ENCODE measurements around the gene SNX9. TPM values are rescaled to one million over a fixed set of nuclear protein-coding genes. Genes with fewer than 3 reads are reported as not detected.
"Not testable (repeated sequence)": the region's sequence is repeated elsewhere in the genome, so short reads cannot be mapped to it uniquely, and the experiment has no call there.

SNX9 gene
- total RNA-seq, 1 donor from 2014 or later, result 6.6 TPM

DNA sequence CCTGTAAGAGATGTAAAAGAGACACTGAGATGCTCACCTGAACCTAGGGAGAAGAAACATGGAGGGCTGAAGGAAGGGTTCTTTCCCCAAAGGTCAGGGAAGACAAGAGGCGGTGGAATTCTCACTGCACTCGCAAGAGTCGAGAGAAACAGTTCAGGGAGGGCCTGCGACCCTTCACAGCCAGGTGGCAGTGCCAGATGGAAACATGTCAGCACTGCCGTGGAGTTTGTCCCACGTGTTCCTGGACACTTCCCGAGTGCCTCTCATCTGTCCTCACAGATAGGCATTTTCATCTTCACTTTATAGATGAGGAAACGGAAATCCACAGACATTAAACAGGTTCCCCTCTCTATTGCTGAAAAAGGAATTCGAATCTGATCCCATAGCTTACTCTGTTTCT, 88.2 kb downstream of the SNX9 start:
- intact Hi-C loops (cut with micrococcal nuclease), result no loop called here

DNA sequence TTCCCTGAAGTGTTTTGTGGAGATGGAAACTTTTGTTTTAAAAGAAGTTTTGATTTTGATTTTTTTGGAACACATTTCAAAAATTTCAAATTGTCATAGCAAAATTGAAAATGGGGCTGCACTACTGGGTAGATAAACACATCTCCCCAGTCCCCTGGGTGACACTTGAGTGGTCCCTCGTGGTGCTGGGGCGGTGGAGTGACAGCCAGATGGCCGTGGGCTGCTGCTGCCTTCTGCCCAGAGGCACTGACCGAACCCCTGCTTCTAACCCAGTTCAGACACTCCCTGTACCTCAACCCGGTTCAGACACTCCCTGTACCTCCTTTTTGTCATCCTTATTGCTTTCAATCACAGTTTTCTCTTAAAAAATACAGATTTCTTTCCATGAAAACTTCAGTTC, 88.7 kb downstream of the SNX9 start:
- intact Hi-C loops (cut with micrococcal nuclease), result no loop called here

- intact Hi-C loops (cut with micrococcal nuclease), result no loop called here
These were observed 89.3 kb downstream of the SNX9 start for GRCh38 chr6:157912326-157912725.

DNA sequence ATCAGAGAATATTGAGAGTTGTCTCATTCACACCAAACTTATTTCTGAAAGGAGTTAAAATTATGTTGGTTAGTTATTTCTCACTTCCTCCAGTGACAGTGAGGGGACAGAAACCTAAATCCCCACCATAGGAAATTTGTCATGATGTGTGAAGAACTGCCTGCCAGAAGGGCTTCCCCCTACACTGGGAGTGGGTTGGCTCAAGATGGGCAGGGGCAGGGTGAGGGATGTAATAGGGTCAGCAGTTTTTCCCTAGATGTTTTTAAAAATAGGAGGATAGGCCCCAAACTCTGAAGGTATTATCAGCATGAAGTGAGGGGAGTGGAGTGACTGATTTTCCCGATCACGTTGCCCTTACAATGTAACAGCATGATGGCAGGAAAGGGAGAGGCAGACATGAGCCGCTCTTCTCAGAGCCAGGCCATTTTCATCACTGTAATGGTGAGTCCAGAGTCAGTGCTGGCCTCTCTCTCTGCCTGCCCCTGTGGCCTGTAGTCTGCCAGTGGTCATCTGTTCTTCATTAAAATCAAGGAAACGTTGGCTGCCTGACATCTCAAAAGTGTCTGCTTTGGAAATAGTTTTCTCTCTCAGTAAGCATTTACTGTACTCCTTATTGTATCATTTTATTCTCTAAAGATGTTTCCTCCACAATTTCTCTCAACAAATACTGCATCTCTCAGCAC, 98.8 kb downstream of the SNX9 start:
- intact Hi-C loops (cut with micrococcal nuclease), result no loop called here

GRCh38 chr6:157925771-157926170, 102.7 kb downstream of the SNX9 start:
- intact Hi-C loops (cut with micrococcal nuclease), result no loop called here

DNA sequence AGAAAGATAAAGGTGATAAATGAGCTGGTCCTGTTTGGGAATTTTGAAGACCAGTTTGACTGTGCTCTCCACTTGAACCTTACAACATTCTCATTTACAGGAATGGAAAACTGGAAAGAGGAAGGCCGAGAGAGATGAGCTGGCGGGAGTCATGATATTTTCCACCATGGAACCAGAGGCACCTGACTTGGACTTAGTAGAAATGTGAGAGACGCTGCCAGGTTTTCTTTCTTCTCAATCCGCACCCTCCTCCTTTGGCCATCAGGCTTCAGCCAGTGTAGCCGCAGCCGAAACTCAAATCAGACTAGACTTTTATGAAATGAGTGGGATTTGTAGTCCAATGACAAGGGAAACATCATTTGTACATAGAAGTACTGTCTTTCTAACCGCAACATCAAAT, 104.0 kb downstream of the SNX9 start:
- intact Hi-C loops (cut with micrococcal nuclease), result no loop called here

DNA sequence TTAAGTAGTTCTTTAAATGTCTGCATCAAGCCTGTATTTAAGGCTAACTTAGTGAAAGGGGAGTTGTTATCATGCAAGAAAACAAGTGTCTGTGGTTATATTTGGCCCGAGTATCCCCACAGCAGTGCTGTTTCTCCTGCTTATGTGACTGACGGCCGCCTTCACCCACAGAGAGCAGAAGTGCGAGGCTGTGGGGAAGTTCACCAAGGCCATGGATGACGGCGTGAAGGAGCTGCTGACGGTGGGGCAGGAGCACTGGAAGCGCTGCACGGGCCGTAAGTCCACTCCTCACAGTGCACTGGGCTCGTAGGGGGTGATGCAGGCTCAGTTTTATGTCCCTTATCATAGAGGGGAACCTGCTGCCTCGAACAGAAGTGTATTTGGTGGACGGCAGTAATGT, 105.4 kb downstream of the SNX9 start:
- intact Hi-C loops (cut with micrococcal nuclease), result no loop called here

DNA sequence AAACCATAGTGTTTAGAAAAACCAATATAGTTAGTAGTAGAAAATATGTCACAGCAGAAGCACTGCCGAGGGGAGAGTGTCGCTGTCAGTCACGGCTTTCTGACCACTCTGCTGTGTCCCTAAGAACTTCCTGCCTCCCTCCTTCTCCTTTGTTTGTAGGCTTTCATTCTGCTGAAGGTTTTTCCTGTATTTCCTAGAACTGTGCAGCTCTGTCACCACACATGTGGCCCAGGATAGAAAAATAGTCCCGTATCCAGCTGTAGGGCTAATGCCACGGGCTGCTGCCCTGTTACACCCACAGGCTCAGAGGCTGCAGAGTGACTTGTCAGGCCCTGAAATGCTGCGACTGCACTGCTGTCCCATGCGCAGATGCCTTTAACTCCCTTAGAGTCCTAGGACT, 106.0 kb downstream of the SNX9 start:
- intact Hi-C loops (cut with micrococcal nuclease), result no loop called here

DNA sequence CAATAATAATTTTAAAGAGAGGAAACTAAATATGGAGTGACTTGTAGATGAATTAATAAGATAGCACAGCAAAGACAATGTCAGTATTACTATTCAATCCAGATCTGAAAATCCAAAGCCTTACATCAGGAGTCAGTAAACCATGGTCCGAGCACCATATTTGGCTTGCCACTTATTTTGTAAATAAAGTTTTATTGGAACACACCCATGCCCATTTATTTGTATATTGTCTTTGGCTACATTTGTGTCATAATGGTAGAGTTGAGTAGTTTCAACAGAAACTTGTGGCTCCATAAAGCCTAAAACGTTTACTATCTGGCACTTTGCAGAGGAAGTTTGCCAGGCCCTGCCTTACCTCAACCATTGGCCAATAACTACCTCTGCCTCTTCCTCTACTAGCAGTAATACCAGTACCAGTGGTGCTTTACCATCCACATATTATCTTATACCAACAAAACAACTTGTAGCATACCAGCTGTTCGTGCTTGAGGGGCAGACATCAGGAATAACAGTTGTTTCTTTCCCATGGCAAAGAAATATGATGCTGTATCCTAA, 106.8 kb downstream of the SNX9 start:
- intact Hi-C loops (cut with micrococcal nuclease), result no loop called here

DNA sequence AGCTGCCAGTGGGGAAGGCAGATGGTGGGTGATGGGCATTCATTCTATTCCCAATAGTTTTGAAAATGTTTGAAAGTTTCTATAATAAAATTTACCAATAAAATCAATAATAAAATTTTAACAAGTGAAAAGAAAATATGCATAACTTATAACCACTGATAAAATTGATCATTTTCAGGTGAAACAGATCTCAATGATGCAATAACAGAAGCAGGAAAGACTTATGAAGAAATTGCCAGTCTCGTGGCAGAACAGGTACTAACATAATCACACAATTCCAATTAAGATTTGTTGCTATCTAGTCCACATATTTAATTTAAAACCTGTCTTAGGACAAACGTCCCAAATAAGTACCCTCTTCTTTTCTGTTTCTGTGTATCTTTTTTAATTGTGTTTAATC, 112.7 kb downstream of the SNX9 start:
- intact Hi-C loops (cut with micrococcal nuclease), result no loop called here

DNA sequence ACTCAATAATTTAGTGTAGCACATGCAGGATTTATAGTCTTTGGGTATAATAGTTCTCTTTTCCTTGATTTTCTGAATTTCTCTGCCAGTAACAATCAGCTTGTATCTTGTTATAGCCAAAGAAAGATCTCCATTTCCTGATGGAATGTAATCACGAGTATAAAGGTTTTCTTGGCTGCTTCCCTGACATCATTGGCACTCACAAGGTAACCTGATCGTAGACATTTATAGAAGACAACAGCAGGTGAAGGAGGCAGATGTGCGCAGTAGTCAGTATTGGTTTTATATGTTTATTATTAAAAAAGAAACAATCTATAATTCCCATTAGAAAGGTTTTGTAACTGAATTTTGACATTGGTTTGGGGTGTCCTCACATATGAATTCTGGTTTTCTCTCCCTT, 114.3 kb downstream of the SNX9 start:
- intact Hi-C loops (cut with micrococcal nuclease), result no loop called here

- intact Hi-C loops (cut with micrococcal nuclease), result no loop called here
These were observed 114.9 kb downstream of the SNX9 start for GRCh38 chr6:157937916-157938315.

DNA sequence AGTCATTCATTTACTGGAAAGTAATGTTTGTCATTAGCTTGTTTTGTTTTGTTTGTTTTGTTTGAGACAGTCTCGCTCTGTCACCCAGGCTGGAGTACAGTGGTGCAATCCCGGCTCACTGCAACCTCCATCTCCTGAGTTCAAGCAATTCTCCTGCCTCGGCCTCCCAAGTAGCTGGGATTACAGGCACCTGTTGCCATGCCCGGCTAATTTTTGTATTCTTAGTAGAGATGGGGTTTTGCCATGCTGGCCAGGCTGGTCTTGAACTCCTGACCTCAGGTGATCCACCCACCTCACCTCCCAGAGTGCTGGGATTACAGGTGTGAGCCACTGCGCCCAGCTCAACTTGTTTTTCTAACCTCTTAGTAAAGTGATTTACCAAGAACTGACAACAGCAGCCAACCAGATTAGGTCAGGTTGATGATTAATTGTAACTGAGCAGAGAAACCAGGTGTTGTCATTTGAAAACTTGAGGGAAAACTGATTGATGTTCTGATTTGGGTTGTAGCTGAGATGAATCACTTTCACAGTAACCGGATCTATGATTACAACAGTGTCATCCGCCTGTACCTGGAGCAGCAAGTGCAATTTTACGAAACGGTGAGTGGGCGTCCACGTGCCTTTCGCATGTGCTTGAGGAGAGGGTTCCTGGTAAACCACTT, 117.5 kb downstream of the SNX9 start:
- intact Hi-C loops (cut with micrococcal nuclease), result not testable (repeated sequence)

GRCh38 chr6:157941101-157941863, 118.2 kb downstream of the SNX9 start:
- intact Hi-C loops (cut with micrococcal nuclease), result no loop called here

DNA sequence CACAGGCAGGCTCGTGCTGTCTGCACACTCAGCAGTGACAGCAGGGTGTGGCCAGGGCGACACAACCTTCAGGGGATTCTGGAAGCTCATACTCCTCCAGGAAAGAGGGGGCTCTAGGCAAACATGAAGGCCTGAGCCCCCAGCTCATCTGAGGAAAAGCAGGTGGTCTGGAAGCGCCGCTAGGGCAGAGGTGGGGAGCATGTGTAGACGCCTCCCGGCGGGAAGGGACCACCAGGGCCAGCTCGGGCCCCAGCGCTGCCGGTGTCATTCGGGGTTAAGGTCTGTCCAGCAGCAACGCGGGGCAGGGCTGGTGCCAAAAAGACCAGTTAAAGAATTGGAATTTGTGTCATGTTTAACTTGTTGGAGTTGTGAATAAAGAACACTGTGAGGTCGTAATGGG, 119.3 kb downstream of the SNX9 start:
- intact Hi-C loops (cut with micrococcal nuclease), result no loop called here

DNA sequence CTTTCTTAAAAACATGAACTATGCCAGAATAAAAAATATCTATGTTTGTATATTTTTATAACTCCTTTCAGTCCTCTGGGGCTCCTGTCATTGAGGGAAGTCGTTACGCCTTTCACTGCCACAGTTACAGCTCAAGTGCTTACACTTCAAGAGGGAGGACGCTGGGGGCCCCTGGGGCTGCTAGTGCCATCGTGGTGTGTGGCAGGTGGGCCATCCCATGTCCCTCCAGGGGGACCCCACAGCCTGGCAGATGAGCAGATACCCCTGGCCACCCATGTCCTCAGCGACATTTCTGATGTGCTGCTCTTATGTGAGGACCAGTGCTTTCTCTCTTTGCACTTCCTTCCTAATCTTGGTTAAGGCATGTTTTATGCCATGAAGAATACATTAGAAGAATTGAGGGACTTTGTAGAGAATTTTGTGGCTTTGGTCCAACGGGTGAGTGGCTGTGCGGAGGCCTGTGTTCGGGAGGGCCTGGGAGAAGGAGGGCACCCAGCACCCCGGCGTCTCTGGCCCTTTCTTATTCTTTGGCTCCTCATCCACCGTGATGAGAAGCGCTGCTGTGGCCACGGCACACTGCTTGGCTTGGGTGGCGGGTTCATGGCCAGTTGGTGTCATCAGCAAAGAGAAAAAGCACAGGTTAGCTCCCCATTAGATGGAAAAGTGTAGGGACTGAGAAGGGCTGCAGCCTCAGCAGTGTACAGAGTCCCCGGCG, 120.4 kb downstream of the SNX9 start:
- intact Hi-C loops (cut with micrococcal nuclease), result no loop called here

DNA sequence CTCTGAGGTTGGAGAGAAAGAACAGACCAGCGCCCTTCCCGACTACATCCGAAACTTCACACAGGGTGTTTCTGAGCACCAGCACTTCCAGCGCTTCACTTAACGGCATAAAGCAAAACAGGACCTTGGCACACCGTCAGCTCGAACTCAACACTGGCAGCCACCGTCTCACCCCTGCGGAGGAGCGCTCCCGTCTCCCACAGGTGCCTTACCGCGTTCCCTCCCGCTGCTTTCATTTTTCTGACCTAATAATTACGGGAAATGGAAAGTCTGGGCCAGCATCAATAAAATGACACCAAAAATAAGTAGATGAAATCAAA, 120.9 kb downstream of the SNX9 start:
- intact Hi-C loops (cut with micrococcal nuclease), result no loop called here

- intact Hi-C loops (cut with micrococcal nuclease), result no loop called here
These were observed 122.2 kb downstream of the SNX9 start for GRCh38 chr6:157944983-157945931.

DNA sequence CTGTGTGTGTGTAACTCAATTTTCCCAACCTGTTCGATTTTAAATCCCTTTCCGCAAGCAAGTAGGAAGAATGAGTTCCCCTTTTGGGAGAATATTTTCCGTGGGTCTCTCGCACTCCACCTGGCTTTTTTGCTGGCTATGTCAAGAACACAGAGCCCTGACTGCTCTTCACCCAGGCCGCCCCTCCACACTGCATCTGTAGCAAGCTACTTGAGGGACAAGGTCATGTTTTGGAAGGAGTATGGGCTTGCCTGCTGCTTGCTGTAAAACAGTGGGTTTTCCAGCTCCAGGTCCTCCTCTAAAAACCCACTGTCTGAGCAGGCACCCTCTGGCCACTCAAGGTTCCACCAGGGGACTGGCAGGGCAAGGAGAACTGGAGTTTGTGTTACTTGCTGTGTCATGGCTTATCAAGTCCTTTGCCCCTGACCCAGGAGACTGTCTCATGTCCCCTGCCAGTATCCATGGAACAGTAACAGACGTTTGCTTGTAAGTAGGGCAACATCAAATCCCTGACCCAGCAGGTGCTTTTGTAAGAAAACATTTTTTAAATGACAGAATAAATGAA, 123.1 kb downstream of the SNX9 start:
- intact Hi-C loops (cut with micrococcal nuclease), result no loop called here

DNA sequence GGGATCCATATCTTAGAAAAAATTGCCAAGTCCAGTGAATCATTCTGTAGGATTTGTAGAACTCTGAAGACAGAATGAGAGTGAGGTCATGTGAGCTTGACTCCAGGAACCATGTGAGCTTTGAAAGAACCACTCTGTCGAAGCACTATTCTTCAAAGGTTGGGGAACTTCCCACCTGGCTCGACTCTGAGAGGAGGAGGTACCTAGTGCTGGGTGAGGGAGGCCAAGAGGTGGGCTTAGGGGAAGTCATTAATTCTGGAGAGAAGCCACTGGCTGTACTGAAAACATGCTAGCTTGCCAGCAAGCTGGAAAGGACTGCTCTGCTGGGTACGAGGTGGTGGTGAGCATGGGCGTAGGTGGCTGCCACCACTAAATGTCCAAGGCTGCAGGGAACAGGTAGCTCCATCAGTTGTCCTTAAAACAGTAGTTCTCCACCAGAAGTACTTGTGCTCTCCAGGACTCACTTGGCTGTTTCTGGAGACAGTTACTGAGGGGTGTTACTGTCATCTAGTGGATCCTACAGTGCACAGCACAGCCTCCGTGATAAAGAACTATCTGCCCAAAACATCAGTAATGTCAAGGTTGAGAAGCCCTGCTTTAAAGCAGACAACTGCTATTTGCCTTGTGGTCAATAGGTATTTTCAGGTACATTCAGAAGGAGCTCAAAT, 124.0 kb downstream of the SNX9 start:
- intact Hi-C loops (cut with micrococcal nuclease), result loop anchor here (1.0 kb wide), 1 partner anchor 191 kb away; no protein-coding TSS in a partner anchor
